ENCODE measurements around the gene RUSC1. TPM values are rescaled to one million over a fixed set of nuclear protein-coding genes. Genes with fewer than 3 reads are reported as not detected.
"Not testable (repeated sequence)": the region's sequence is repeated elsewhere in the genome, so short reads cannot be mapped to it uniquely, and the experiment has no call there.

Gene RUSC1
- total and polyA plus RNA-seq, 2 donors (not counting 3 experiments of a cell fraction or from before 2014, with no cell fraction given), result 42.4 to 46.6 TPM

DNA sequence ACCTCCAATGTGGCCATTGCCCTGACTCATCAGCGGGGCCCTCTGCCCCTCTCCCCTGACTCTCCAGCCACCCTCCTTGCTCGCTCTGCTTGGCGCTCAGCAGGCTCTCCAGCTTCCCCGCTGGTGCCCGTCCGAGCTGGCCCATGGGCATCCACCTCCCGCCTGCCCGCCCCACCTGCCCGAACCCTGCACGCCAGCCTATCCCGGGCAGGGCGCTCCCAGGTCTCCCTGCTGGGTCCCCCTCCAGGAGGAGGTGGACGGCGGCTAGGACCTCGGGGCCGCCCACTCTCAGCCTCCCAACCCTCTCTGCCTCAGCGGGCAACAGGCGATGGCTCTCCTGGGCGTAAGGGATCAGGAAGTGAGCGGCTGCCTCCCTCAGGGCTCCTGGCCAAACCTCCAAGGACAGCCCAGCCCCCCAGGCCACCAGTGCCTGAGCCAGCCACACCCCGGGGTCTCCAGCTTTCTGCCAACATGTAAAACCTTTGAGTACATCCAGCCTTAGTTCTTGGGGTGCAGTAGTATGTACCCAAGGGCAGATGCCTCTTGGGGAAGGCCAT lies 32.6 kb upstream of the RUSC1 start:
- TF ChIP-seq FOS (IDR thresholded peaks at IDR 0.05; ENCODE audit: borderline replicate concordance, insufficient read depth, low read length) (no peak), POLR2AphosphoS5 (IDR thresholded peaks at IDR 0.05; ENCODE audit: insufficient read depth, low read depth, low read length) (no peak), POLR2A (IDR thresholded peaks at IDR 0.05; ENCODE audit: low read depth, low read length) (no peak), GATA2 (IDR thresholded peaks at IDR 0.05; ENCODE audit: insufficient read depth, insufficient read length, low read depth, low read length) (no peak), JUN (IDR thresholded peaks at IDR 0.05; ENCODE audit: borderline replicate concordance, insufficient read depth, insufficient read length, low read depth) (no peak), MYC (IDR thresholded peaks at IDR 0.05; ENCODE audit: low read depth, low read length) (no peak), EZH2 (IDR thresholded peaks at IDR 0.05; ENCODE audit: borderline replicate concordance, low read depth, low read length, severe bottlenecking) (no peak)
- TF ChIP-seq, protein P1, sequence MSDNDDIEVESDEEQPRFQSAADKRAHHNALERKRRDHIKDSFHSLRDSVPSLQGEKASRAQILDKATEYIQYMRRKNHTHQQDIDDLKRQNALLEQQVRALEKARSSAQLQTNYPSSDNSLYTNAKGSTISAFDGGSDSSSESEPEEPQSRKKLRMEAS (IDR thresholded peaks at IDR 0.05; ENCODE audit: insufficient read depth, insufficient read length), result no peak
- TF ChIP-seq, protein P2, sequence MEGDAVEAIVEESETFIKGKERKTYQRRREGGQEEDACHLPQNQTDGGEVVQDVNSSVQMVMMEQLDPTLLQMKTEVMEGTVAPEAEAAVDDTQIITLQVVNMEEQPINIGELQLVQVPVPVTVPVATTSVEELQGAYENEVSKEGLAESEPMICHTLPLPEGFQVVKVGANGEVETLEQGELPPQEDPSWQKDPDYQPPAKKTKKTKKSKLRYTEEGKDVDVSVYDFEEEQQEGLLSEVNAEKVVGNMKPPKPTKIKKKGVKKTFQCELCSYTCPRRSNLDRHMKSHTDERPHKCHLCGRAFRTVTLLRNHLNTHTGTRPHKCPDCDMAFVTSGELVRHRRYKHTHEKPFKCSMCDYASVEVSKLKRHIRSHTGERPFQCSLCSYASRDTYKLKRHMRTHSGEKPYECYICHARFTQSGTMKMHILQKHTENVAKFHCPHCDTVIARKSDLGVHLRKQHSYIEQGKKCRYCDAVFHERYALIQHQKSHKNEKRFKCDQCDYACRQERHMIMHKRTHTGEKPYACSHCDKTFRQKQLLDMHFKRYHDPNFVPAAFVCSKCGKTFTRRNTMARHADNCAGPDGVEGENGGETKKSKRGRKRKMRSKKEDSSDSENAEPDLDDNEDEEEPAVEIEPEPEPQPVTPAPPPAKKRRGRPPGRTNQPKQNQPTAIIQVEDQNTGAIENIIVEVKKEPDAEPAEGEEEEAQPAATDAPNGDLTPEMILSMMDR (IDR thresholded peaks at IDR 0.05; ENCODE audit: extremely low read depth in 1 of 2, insufficient read depth in 1 of 2, low read depth in 1 of 2, low read length in 2 of 2), result no peak
- no peaks in the 10 kb centered on the region for H3K9me1 ChIP-seq (replicated peaks; ENCODE audit: control insufficient read depth, extremely low read depth, insufficient read depth, low read length)
- H3K4me3 ChIP-seq (replicated peaks in 1 of 3; ENCODE audit: insufficient read depth in 1 of 3, low read depth in 1 of 3, low read length in 3 of 3), result no peak overlapping the region
- no peak overlapping the region for H2AFZ ChIP-seq (ENCODE audit: low read depth, low read length)
- H3K4me2 ChIP-seq (ENCODE audit: insufficient read depth, low read length), result no peak overlapping the region
- no peaks in the 10 kb centered on the region for H3K4me1 ChIP-seq (ENCODE audit: control insufficient read depth, extremely low read depth, insufficient read depth, low read length)
- DNase-seq (ENCODE audit: low read depth, low spot score) (no peak), FAIRE-seq (no peak)
- H3K27ac ChIP-seq (ENCODE audit: insufficient read depth, low read depth, low read length), result no peak overlapping the region
- H4K20me1 ChIP-seq (replicated peaks; ENCODE audit: control insufficient read depth, extremely low read depth, insufficient read depth, low read length), result no peaks in the 10 kb centered on the region
- ChIA-PET CTCF (interaction anchor here (1.2 kb wide), 1 partner anchor 11 kb away, joined by 3 read pairs; no protein-coding TSS in a partner anchor), POLR2A (no interaction called here)
- no TSS peak for BruUV-seq (replicated peaks)
- no peaks in the 10 kb centered on the region for H3K79me2 ChIP-seq (ENCODE audit: control insufficient read depth, insufficient read depth, low read length)
- no peak overlapping the region for H3K9ac ChIP-seq (replicated peaks; ENCODE audit: extremely low read depth, insufficient read depth, low read length)
- peaks cover 2 to 5% of the 10 kb centered on the region in 2 experiments for H3K27me3 ChIP-seq (ENCODE audit: control insufficient read depth in 2 of 2, insufficient read depth in 2 of 2, low read length in 2 of 2)
- dilution Hi-C loops (cut with MboI; ENCODE audit: extremely low pct_ligation_motif_present, low sequenced_read_pairs), result no loop called here
- H3K9me3 ChIP-seq (replicated peaks; ENCODE audit: control insufficient read depth, insufficient read depth, low read length), result no peaks in the 10 kb centered on the region
- intact Hi-C loops (cut with micrococcal nuclease), result no loop called here
- no peaks in the 10 kb centered on the region for H3K36me3 ChIP-seq (ENCODE audit: control insufficient read depth in 2 of 2, extremely low read depth in 1 of 2, insufficient read depth in 2 of 2, low read length in 2 of 2)

DNA sequence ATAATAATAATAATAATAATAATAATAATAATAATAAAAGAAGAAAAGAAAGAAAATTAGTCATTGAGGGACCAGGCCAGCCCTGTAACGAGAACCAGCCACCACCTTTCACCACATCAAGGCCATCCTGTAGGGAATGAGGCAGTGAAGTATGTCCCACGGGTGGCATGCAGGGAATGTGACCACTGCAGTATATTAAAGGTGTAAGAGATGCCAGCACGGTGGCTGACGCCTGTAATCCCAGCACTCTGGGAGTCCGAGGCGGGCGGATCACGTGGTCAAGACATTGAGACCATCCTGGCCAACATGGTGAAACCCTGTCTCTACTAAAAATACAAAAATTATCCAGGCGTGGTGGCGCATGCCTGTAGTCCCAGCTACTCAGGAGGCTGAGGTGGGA lies 29.7 kb upstream of the RUSC1 start:
- BruUV-seq (replicated peaks); dilution Hi-C loops (cut with MboI; ENCODE audit: extremely low pct_ligation_motif_present, low sequenced_read_pairs); H4K20me1 ChIP-seq (replicated peaks; ENCODE audit: control insufficient read depth, extremely low read depth, insufficient read depth, low read length); FAIRE-seq; H3K4me1 ChIP-seq (ENCODE audit: control insufficient read depth, extremely low read depth, insufficient read depth, low read length); H3K9ac ChIP-seq (replicated peaks; ENCODE audit: extremely low read depth, insufficient read depth, low read length); H3K9me3 ChIP-seq (replicated peaks; ENCODE audit: control insufficient read depth, insufficient read depth, low read length); H3K4me2 ChIP-seq (ENCODE audit: insufficient read depth, low read length); H3K36me3 ChIP-seq (ENCODE audit: control insufficient read depth in 2 of 2, extremely low read depth in 1 of 2, insufficient read depth in 2 of 2, low read length in 2 of 2); H3K79me2 ChIP-seq (ENCODE audit: control insufficient read depth, insufficient read depth, low read length); H3K27ac ChIP-seq (ENCODE audit: insufficient read depth, low read depth, low read length); H3K4me3 ChIP-seq (replicated peaks in 1 of 3; ENCODE audit: insufficient read depth in 1 of 3, low read depth in 1 of 3, low read length in 3 of 3); H3K9me1 ChIP-seq (replicated peaks; ENCODE audit: control insufficient read depth, extremely low read depth, insufficient read depth, low read length); H2AFZ ChIP-seq (ENCODE audit: low read depth, low read length); POLR2A ChIA-PET; DNase-seq (ENCODE audit: low read depth, low spot score); intact Hi-C loops (cut with micrococcal nuclease): not testable (repeated sequence)
- CTCF ChIA-PET, result interaction anchor here (1.3 to 2.7 kb wide), 2 partner anchors 14 to 21 kb away, joined by 3 to 10 read pairs; no protein-coding TSS in a partner anchor
- H3K27me3 ChIP-seq (ENCODE audit: control insufficient read depth in 2 of 2, insufficient read depth in 2 of 2, low read length in 2 of 2), result peaks cover 29 to 30% of the 10 kb centered on the region in 2 experiments

All from endothelial cell of umbilical vein (primary cell).